Nephron progenitor cell (in vitro differentiated cells): ENCODE measurements around the gene NRGN.
"Not testable (repeated sequence)": the region's sequence is repeated elsewhere in the genome, so short reads cannot be mapped to it uniquely, and the experiment has no call there.

Experiments
- DNase-seq: peaks from one replicate; pipeline ENCODE4 v3.0.0; 2021
- H3K27ac Mint-ChIP-seq: 2 replicates; pipeline ENCODE4 v1.8.0; 2021; ENCODE audit warnings: mild to moderate bottlenecking, moderate library complexity, mixed read lengths
- H3K27me3 Mint-ChIP-seq: 2 replicates; pipeline ENCODE4 v1.8.0; 2021; ENCODE audit warnings: mild to moderate bottlenecking, low read depth, mixed read lengths; ENCODE audit not compliant: poor library complexity
- H3K36me3 Mint-ChIP-seq: 2 replicates; pipeline ENCODE4 v1.8.0; 2021; ENCODE audit warnings: low read depth, mixed read lengths
- H3K4me1 Mint-ChIP-seq: 2 replicates; pipeline ENCODE4 v1.8.0; 2021; ENCODE audit warnings: mixed read lengths
- H3K4me3 Mint-ChIP-seq: 2 replicates; pipeline ENCODE4 v1.8.0; 2021; ENCODE audit warnings: mild to moderate bottlenecking, moderate library complexity, mixed read lengths
- H3K9me3 Mint-ChIP-seq: 2 replicates; pipeline ENCODE4 v1.8.0; 2021; ENCODE audit warnings: mild to moderate bottlenecking, moderate library complexity, mixed read lengths
- CTCF ChIP-seq: fragments of 200-600 bp; sonication (generic); IDR thresholded peaks from 2 replicates; pipeline ENCODE4 v1.5.0; 2021; ENCODE audit warnings: antibody characterized with exemption

Gene NRGN

GRCh38 chr11:124763156-124763947, 23.6 kb downstream of the NRGN start:
- peak; percentile 94 for DNase-seq
- Mint-ChIP-seq H3K27ac (no peak overlapping the region), H3K4me1 (peaks cover 46% of the 10 kb centered on the region), H3K36me3 (peaks cover 21% of the 10 kb centered on the region), H3K27me3 (peaks cover 49% of the 10 kb centered on the region), H3K4me3 (peak overlapping the region; percentile 83), H3K9me3 (no peaks in the 10 kb centered on the region)
- TF ChIP-seq CTCF = peak; percentile 74

GRCh38 chr11:124766156-124766555, 26.4 kb downstream of the NRGN start:
- peaks cover 28% of the 10 kb centered on the region for H3K4me1 Mint-ChIP-seq
- H3K9me3 Mint-ChIP-seq = no peaks in the 10 kb centered on the region
- TF ChIP-seq CTCF = no peak
- peaks cover 21% of the 10 kb centered on the region for H3K27me3 Mint-ChIP-seq
- no peak overlapping the region for H3K27ac Mint-ChIP-seq
- peaks cover 39% of the 10 kb centered on the region for H3K36me3 Mint-ChIP-seq
- no peak for DNase-seq
- H3K4me3 Mint-ChIP-seq = no peak overlapping the region

GRCh38 chr11:124768914-124769313, 29.2 kb downstream of the NRGN start:
- Mint-ChIP-seq H3K4me3 (no peak overlapping the region), H3K27ac (no peak overlapping the region), H3K36me3 (peaks cover 62% of the 10 kb centered on the region), H3K9me3 (no peaks in the 10 kb centered on the region), H3K27me3 (no peaks in the 10 kb centered on the region), H3K4me1 (peaks cover 9% of the 10 kb centered on the region)
- no peak for TF ChIP-seq CTCF
- DNase-seq = no peak

GRCh38 chr11:124769806-124770774, 30.3 kb downstream of the NRGN start:
- H3K27ac Mint-ChIP-seq = no peak overlapping the region
- no peak overlapping the region for H3K4me3 Mint-ChIP-seq
- TF ChIP-seq CTCF = no peak
- no peaks in the 10 kb centered on the region for H3K4me1 Mint-ChIP-seq
- no peaks in the 10 kb centered on the region for H3K9me3 Mint-ChIP-seq
- no peak for DNase-seq
- H3K27me3 Mint-ChIP-seq = no peaks in the 10 kb centered on the region
- peaks cover 66% of the 10 kb centered on the region for H3K36me3 Mint-ChIP-seq

GRCh38 chr11:124770959-124771358, 31.2 kb downstream of the NRGN start:
- DNase-seq, H3K9me3 Mint-ChIP-seq, H3K27me3 Mint-ChIP-seq, H3K4me1 Mint-ChIP-seq, H3K27ac Mint-ChIP-seq, H3K4me3 Mint-ChIP-seq: not testable (repeated sequence)
- peaks cover 65% of the 10 kb centered on the region for H3K36me3 Mint-ChIP-seq
